GM19395 (cell line): Measurements from ENCODE around the gene LSM3.
A peak's percentile ranks its signal among the peaks of the same experiment; 100 is the strongest.
"Not testable (repeated sequence)": the region's sequence is repeated elsewhere in the genome, so short reads cannot be mapped to it uniquely, and the experiment has no call there.

Experiments used
- ATAC-seq: cut with Tn5 transposase; IDR thresholded peaks from one replicate; pipeline ENCODE4 v1.9.1; 2021; ENCODE audit warnings: mild to moderate bottlenecking, moderate library complexity; ENCODE audit not compliant: unreplicated experiment

LSM3 gene

GRCh38 chr3:14216257-14217048 is 37.8 kb downstream of the LSM3 start:
- ATAC-seq, result no peak

- no peak for ATAC-seq
Measured at GRCh38 chr3:14218355-14218754, 39.7 kb downstream of the LSM3 start.

DNA sequence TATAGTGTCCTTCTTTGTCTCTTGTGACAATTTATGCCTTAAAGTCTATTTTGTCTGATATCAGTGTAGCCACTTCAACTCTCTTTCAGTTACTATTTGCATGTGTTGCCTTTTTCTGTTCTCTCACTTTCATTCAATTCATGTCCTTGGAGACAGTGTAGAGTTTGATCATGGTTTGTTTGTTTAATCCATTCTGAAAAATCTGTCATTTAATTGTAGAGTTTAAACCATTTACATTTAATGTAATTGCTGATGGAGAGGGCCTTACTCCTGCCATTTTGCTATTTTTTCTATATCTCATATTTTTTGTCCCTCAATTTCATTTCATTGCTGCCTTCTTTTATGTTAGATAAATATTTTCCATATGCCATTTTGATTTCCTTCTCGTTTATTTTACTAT is 42.3 kb downstream of the LSM3 start:
- no peak for ATAC-seq

DNA sequence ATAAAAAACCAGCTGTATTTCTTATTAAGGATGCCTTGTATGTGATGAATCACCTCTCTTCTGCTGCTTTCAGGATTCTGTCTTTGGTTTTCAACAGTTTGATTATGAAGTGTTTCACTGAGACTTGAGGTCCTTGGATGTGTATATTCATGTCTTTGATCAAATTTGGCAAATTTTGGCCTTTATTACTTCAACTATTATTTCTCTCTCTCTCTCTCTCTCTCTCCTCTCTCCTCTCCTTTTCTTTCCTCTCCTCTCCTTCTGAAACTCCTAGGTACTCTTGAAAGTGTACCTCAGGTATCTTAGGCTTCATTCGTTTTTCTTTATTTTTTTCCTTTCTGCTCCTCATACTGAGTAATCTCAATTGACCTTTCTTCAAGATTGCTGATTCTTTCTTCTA is 43.3 kb downstream of the LSM3 start:
- no peak for ATAC-seq

GRCh38 chr3:14222457-14222856 is 43.8 kb downstream of the LSM3 start:
- no peak for ATAC-seq

DNA sequence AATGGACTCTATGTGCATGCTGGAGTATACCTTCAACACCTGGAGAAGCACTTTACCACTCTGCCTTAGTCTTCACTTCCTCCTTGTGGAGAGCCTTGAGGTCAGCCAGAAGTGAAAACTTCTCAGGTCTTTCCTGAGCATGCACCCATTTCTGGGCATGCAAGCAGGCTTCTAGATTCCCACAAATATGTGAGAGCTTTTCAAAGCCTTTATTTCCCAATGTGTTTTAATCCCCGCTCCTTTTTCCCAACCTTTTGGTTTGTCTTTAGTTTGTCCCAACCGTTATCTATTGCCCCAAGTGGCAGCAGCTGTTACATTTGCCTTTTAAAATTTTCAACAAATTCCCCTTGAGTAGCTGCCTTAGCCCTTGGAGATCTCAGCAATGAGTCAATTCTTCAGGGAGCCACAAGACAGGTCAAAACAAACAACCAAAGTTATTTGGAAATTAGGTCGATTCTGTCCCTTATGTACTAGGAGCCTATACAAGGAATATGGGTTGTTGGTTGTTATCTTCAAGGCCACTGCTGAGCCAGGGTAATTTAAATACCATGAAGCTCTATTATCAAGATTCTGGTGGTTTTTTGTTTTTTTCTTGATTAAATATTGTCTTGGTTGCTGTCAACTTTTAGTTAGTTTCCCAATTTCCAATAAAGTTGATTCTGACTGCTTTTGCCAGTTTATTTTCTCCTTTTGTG is 44.4 kb downstream of the LSM3 start:
- no peak for ATAC-seq

DNA sequence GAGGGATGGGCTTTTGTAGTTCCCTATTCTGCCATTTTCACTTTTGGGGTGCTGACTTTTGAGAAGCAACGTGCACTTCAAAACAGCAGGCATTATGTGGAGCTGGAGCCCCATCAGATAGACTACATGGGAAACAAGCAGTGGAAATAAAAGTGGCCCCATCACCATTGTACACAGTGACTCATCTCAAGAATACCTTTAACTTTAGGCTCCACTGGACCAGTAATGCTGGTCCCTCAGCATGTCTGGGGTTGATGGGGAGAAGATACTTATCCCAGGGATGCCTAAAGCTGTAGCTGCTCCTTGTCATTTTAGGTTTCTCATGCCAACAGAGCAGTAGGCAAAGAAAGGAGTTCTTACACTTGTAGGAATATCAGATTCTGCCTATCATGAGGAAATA is 45.0 kb downstream of the LSM3 start:
- no peak for ATAC-seq

DNA sequence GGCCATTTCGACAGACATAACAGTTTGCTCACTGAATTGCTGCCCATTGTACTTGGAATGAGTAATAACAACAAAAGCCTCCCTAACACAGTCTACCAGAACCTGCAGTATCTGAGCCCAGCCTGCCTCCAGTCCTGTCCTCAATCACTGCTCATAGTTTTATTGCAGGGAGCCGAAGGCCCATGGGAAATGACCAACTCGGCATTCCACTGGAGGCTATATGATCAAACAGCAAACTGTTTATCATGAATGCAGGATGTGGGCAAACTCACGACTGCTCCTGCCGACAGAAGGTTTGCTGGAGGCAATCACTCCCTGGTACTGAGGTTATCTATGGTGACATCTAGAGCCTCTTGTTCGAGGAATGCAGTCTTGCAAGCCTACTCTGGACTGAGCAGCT is 46.3 kb downstream of the LSM3 start:
- ATAC-seq, result no peak

DNA sequence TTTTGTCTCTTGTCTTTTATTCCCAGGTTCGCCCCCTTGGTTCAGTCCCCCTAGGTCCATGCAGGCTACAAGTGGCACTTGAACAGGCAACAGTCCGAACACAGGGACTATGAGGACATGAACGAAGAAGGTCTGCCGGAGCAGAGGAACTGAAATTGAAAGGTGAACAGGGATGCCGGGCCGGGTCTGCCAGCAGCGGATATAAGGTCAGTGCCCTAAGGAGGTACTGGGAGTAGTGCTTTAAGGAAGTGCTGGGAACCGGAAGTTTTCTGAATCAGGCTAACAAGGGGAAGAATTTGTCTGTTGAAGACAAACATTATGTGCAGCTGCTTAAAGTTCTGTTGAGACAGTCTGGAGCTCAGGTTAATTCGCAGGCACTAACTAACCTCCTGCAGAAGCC is 46.8 kb downstream of the LSM3 start:
- ATAC-seq, result peak; percentile 89

DNA sequence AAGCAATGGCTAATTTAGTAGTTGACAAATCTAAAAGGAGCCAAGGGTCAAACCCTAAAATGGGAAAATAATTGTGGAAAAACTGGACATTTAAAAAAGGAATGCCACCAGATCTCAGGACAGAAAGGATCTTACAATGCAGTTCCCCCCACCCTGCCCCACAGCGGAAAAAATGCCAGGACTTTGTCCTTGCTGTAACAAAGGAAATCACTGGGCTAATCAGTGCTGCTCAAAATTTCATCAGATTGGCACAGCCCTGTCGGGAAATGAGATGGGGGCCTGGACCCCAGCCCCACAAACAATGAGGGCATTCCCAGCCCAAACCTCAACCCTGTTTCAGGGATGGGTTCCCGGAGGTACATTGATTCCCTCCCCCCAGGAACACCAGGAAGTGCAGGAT is 47.7 kb downstream of the LSM3 start:
- not testable (repeated sequence) for ATAC-seq

DNA sequence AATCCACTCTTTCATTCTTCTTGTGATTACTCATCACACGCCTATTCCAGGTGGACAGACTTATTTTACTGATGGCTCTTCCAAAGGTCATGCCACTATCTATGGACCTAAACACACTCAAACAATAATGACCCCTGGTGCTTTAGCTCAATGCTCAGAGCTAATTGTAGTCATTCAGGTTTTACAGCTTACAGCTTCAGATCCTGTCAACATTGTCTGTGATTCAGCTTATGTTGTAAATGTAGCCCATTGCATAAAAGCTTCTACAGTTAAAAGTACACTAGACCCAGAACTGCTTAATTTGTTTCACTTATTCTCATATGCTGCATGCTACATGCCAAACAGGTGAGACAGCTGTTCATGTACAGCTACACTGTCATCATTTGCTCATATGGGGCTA is 49.2 kb downstream of the LSM3 start:
- ATAC-seq, result no peak

DNA sequence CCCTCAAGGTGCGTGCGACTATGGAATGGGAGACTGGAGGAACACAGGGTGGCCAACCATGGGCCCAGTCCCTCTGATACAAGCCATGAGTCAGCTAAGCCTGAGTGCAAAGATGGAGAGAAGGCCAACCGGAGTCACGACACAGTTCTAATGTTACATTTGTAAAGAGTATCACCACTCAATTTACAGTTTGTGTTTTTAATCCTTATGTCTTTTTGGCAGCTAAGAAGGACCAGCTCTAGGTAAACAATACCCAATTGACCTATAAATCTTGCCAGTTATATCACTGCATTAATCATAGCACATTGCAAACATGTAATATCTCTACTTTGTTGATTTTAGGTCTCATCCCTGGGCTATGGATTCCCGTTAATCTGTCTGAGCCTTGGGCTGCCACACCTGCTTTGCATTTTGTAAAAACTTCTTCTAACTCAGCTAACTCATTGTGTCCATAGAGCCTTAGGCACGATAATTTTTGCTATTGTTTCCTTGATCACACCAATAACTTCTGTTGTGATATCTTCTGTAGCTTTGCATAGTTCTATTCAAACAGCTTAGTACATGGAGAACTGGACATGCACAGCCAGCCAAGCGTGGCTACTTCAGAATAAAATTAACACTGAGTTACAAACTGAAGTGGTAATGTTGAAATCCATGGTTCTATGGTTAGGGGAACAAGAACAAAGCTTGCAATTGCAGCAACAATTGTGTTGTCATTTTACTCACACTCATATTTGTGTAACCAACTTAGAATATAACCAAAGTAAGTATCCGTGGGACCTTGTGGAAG is 50.3 kb downstream of the LSM3 start:
- ATAC-seq, result no peak

DNA sequence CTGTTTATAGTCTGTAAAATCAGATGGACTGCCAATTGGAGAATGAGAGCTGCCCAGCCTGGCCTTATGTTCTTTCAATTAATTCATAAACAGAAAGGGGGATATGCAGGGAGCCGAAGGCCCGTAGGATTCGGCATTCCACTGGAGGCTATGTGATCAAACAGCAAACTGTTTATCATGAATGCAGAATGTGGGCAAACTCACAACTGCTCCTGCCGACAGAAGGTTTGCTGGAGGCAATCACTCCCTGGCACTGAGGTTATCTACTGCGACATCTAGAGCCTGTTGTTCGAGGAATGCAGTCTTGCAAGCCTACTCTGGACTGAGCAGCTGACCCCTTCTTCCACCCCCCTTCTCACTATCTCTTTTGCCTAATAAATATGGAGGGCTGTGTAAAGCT is 51.1 kb downstream of the LSM3 start:
- not testable (repeated sequence) for ATAC-seq

DNA sequence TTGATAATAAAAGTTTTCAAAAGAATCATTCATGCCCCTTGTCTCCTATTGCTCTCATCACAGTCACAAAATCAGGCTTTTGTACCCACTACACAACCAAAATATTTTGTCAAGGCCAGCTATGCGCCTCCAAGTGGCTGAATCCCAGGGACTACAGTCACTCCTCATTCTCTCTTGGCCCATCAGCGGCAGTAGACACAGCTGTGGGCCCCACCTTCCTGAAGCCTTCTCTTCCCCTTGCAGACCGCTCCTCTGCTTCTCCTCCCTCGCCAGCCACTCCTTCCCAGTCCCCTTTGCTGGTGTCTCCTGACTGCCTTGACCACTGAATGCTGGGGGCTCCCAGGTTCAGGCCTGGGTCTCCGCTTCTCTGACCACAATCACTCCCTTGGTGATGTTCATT is 52.1 kb downstream of the LSM3 start:
- no peak for ATAC-seq

DNA sequence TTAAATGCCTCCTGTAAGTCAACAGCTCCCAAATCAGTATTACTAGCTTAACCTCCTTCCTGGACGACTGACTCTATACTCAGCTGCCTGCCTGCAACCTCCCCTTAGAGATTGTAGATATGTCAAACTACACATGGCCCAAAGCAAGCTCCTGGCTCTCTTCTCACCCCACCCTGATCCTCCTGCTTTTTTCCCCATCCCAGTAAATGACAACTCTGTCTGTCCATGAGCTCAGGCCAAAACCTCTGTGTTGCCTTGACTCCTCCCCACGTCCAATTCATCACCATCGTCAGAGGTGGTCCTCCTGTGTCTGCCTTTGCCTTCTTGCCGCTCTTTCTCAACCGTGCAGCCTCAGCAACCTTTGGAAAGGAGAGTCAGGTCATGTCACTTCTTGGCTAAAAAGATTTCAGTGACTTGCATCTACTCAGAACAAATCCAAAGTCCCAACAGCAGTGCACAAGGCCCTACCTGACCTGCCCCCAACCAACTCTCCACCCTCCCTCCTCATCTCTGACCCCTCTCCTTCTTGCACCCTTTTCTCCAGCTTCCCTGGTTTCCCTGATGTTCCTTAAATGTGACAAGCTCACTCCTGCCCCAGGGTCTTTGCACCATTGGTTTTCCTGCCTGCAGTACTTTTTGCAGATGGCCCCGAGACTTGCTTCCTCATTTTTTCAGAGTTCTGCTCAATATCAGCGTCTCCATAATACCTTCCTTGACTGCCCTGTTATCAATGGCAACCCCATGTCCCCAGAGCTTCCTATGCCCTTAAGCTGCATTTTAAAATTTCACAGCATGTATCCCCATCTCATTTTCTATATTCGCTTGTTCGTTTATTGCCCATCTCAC is 52.8 kb downstream of the LSM3 start:
- ATAC-seq, result no peak

- ATAC-seq, result no peak
Measured at GRCh38 chr3:14231998-14232501, 53.4 kb downstream of the LSM3 start.

DNA sequence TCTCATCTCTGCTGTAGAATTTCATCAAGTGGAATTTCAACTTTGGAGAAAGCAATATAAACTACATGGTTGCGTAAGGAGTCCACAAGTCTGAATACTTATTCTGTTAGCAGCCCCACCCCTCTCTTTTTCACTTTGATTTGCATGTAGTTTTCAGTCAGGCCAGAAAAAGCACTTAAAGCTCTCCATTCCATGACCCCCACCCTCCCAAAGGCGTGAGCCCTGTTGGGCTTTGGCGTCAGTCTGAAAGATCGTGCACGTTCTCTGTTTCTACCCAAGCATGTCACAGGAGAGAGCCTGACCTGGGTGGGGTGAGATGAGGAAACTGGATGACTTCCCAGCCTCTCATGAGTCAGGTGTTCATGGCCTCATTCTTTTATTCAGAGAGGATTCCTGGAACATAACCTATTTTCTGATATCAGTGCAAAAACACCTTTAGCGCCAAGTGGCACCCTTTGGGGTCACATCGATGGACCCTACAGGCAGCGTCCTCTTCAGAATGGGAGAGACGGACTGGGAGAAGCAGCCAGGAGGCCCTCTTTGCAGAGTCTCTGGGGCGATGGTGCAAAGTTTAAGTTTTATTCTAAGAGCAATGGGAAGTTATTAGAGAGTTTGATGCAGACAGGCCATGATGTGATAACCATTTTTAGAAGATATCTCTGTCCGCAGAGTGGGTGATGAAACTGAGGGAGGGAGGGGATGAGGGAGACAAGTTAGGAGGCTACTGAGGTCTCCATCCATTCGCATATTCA is 55.8 kb downstream of the LSM3 start:
- ATAC-seq, result no peak

- ATAC-seq, result no peak
Measured at GRCh38 chr3:14235003-14235911, 56.6 kb downstream of the LSM3 start.

DNA sequence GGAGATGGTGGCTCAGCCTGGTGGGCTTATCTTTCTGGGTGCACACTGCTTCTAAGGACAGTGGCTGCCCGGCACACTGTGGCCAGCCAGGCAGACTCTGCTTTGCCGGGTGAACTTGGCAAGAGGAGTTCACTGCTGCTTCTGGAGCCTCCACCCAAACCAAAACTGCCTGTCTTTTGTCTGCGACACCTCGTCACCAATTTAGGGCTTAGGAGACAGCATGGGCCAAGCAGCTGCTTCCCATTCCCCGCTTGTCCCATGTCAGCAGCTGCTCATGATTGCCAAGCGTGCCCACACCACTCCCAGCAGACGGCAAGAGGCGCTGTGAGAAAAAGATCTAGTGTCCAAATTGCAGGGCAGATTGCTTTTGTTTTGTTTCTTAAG is 57.3 kb downstream of the LSM3 start:
- no peak for ATAC-seq
